ENCODE data around the gene PCARE. TPM values are rescaled to one million over a fixed set of nuclear protein-coding genes. Genes with fewer than 3 reads are reported as not detected.

The PCARE gene
- total RNA-seq, 1 experiment from 2014 or later = not detected

GRCh38 chr2:29053223-29053622 is 21.1 kb downstream of the PCARE start:
- POLR2A ChIA-PET = no interaction called here
- H3K36me3 Mint-ChIP-seq = no peaks in the 10 kb centered on the region
- TF ChIP-seq ELF4 (CRISPR knock-in tag; IDR thresholded peaks at IDR 0.05; ENCODE audit: low read depth) (no peak), ZNF512 (CRISPR knock-in tag; IDR thresholded peaks at IDR 0.05; ENCODE audit: borderline replicate concordance) (no peak)
- no peaks in the 10 kb centered on the region for H3K9me3 Mint-ChIP-seq
- H3K27ac Mint-ChIP-seq = peak overlapping the region; percentile 23; the same call in 1 of the 2 replicates
- H3K4me1 Mint-ChIP-seq = peaks cover 19% of the 10 kb centered on the region
- H3K27me3 Mint-ChIP-seq (ENCODE audit: low read depth) = no peaks in the 10 kb centered on the region
- ATAC-seq (peak; percentile 90), DNase-seq (ENCODE audit: low spot score) (no peak)
- CTCF ChIA-PET = interaction anchor here (0.6 kb wide), 1 partner anchor 10 kb away, joined by 3 read pairs; no protein-coding TSS in a partner anchor
- no peak overlapping the region for H3K4me3 Mint-ChIP-seq

GRCh38 chr2:29052807-29053206 is 21.5 kb downstream of the PCARE start:
- POLR2A ChIA-PET = no interaction called here
- Mint-ChIP-seq H3K4me1 (peaks cover 19% of the 10 kb centered on the region), H3K27ac (peak overlapping the region; percentile 78; the same call in 1 of the 2 replicates), H3K4me3 (no peak overlapping the region), H3K36me3 (no peaks in the 10 kb centered on the region), H3K27me3 (ENCODE audit: low read depth) (no peaks in the 10 kb centered on the region), H3K9me3 (no peaks in the 10 kb centered on the region)
- no peak for TF ChIP-seq ARID4B (CRISPR knock-in tag; IDR thresholded peaks at IDR 0.05; ENCODE audit: borderline replicate concordance)
- TF ChIP-seq ESRRA (CRISPR knock-in tag; IDR thresholded peaks at IDR 0.05; ENCODE audit: borderline replicate concordance) = no peak
- CTCF ChIA-PET = no interaction called here
- ATAC-seq (peak; percentile 14), DNase-seq (ENCODE audit: low spot score) (no peak)

GRCh38 chr2:29051730-29052129 is 22.6 kb downstream of the PCARE start:
- DNase-seq (ENCODE audit: low spot score) = no peak
- Mint-ChIP-seq H3K27ac (no peak overlapping the region), H3K4me1 (peaks cover 19% of the 10 kb centered on the region), H3K36me3 (no peaks in the 10 kb centered on the region), H3K4me3 (no peak overlapping the region), H3K9me3 (no peaks in the 10 kb centered on the region), H3K27me3 (ENCODE audit: low read depth) (no peaks in the 10 kb centered on the region)
- CTCF ChIA-PET = no interaction called here
- ATAC-seq = no peak
- POLR2A ChIA-PET = no interaction called here
- TF ChIP-seq ZNF121 (CRISPR knock-in tag; IDR thresholded peaks at IDR 0.05) (no peak), JUN (CRISPR knock-in tag; IDR thresholded peaks at IDR 0.05) (no peak), EMX1 (CRISPR knock-in tag; IDR thresholded peaks at IDR 0.05) (no peak), ZNF512 (CRISPR knock-in tag; IDR thresholded peaks at IDR 0.05; ENCODE audit: borderline replicate concordance) (no peak), ZNF423 (CRISPR knock-in tag; IDR thresholded peaks at IDR 0.05) (no peak), ZNF416 (CRISPR knock-in tag; IDR thresholded peaks at IDR 0.05) (no peak), ZNF281 (CRISPR knock-in tag; IDR thresholded peaks at IDR 0.05) (no peak), CBFB (CRISPR knock-in tag; IDR thresholded peaks at IDR 0.05; ENCODE audit: low read depth) (no peak), HMGA2 (CRISPR knock-in tag; IDR thresholded peaks at IDR 0.05) (no peak), NR2C2 (CRISPR knock-in tag; IDR thresholded peaks at IDR 0.05) (no peak), ETV6 (CRISPR knock-in tag; IDR thresholded peaks at IDR 0.05) (no peak), ATF3 (CRISPR knock-in tag; conservative IDR thresholded peaks at IDR 0.05) (no peak)
